NB4 (cell line): ENCODE measurements around the gene POLR2F.

Experiments
- DNase-seq: peaks from one replicate; pipeline ENCODE4 v3.0.0; 2010; ENCODE audit warnings: low read depth
- H3K4me3 ChIP-seq: one replicate; pipeline ENCODE4 v1.5.1; 2011; ENCODE audit warnings: mild to moderate bottlenecking, low read depth, low read length, moderate library complexity
- MYC ChIP-seq: IDR thresholded peaks from 2 replicates; pipeline ENCODE4 v1.6.1; 2011; ENCODE audit warnings: low read depth, low read length
- POLR2A ChIP-seq: IDR thresholded peaks from 2 replicates; pipeline ENCODE4 v1.6.1; 2011; ENCODE audit warnings: mild to moderate bottlenecking; ENCODE audit not compliant: insufficient read length; ENCODE audit errors: extremely low read depth
- TF ChIP-seq, protein P1 (sequence below): IDR thresholded peaks from 2 replicates; pipeline ENCODE4 v1.6.1; 2011; ENCODE audit warnings: low read depth, low read length
- TF ChIP-seq, protein P2 (sequence below): IDR thresholded peaks from one replicate; pipeline ENCODE4 v1.5.1; 2012; ENCODE audit warnings: low read depth, low read length

The POLR2F gene

DNA sequence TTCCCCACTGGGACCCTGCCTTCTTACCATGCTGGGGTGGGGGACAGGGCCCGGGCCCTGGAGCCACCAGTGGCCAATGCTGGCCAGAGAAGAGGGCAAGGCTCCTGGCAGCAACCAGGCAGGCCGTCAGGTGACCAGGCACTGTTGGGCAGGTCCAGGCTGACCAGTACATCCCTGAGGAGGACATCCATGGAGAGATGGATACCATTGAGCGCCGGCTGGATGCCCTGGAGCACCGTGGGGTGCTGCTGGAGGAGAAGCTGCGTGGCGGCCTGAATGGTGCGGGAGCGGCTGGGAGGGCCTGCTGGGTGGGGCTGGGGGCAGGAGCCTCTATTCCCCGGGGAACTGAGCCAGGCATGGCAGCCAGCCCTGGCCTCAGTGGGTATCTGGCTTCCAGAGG is 21.1 kb upstream of the POLR2F start:
- TF ChIP-seq, protein P1, sequence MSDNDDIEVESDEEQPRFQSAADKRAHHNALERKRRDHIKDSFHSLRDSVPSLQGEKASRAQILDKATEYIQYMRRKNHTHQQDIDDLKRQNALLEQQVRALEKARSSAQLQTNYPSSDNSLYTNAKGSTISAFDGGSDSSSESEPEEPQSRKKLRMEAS = no peak
- TF ChIP-seq POLR2A = no peak
- TF ChIP-seq, protein P2, sequence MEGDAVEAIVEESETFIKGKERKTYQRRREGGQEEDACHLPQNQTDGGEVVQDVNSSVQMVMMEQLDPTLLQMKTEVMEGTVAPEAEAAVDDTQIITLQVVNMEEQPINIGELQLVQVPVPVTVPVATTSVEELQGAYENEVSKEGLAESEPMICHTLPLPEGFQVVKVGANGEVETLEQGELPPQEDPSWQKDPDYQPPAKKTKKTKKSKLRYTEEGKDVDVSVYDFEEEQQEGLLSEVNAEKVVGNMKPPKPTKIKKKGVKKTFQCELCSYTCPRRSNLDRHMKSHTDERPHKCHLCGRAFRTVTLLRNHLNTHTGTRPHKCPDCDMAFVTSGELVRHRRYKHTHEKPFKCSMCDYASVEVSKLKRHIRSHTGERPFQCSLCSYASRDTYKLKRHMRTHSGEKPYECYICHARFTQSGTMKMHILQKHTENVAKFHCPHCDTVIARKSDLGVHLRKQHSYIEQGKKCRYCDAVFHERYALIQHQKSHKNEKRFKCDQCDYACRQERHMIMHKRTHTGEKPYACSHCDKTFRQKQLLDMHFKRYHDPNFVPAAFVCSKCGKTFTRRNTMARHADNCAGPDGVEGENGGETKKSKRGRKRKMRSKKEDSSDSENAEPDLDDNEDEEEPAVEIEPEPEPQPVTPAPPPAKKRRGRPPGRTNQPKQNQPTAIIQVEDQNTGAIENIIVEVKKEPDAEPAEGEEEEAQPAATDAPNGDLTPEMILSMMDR = no peak
- TF ChIP-seq MYC = no peak

DNA sequence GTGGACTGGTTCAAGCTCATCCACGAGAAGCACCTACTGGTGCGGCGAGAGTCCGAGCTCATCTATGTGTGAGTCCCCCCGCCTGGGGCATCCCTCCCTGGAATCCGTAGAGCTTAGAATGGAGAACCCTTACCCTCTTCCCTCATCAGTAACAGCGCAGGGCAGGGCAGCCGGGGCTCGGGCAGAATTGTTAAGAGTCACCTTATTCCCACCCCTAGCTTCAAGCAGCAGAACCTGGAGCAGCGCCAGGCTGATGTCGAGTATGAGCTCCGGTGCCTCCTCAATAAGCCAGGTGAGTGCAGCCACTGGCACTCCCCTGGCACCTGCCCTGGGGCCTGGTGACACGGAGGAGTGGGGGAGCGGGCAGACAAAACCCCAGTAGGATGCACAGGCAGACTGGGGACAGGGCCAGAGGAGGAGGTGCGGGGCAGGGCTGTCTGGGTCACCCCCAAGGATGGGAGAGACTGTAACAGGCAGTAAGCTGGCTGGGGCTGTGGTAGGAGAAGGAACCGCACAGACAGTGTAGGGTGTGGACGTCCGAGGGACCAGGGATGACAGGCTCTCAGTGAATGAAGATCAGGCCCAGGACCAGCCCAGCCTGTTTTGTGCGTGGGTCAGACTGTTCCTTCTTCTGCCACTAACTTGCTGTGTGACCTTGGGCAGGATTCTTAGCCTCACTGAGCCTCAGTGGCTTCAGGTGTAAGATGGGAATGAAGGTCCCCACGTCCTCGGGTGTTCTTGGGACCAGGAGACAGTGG is 20.5 kb upstream of the POLR2F start:
- TF ChIP-seq POLR2A = no peak
- TF ChIP-seq, protein P1 = no peak
- TF ChIP-seq MYC = no peak
- TF ChIP-seq, protein P2 = no peak
- DNase-seq = no peak
- no peak overlapping the region for H3K4me3 ChIP-seq

More for the DNA sequence above, 21.1 kb upstream of the POLR2F start:
- DNase-seq = no peak
- no peak overlapping the region for H3K4me3 ChIP-seq

DNA sequence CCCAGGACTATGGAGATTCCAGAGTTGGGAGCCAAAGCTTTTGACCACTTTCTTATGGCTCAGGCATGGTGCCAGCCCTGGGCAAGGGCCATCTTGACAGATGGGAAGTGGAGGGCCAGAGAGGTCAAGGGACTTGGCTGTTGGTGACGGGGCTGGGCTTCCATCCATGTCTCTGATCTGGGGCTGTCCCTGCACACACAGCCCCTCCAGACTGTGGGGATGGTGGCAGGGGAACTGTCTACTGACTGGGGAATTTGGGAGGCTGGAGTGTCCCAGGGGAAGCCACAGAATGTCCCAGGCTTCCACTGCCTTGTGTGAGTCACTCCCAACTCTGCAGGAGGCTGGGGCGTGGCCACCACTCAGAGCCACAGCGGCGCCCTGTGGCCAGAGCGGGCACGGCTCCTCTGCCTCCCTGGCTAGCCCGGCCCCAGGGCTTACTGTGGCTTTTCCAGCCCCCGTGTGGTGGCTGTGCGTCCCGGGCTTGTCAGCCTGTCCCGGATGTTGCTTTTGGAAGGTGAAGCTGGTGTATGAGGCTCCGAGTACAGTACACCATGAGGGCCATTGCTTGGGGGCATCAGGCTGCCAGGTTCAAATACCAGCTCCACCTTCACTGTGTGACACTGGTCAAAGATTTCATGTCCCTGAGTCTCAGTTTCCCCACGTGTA is 19.7 kb upstream of the POLR2F start:
- H3K4me3 ChIP-seq = no peak overlapping the region
- DNase-seq = peak; percentile 94
- no peak for TF ChIP-seq POLR2A
- TF ChIP-seq, protein P1 = 0 out of 2 replicates have a peak, but pooled peaks have one; percentile 16
- TF ChIP-seq, protein P2 = peak; percentile 96

DNA sequence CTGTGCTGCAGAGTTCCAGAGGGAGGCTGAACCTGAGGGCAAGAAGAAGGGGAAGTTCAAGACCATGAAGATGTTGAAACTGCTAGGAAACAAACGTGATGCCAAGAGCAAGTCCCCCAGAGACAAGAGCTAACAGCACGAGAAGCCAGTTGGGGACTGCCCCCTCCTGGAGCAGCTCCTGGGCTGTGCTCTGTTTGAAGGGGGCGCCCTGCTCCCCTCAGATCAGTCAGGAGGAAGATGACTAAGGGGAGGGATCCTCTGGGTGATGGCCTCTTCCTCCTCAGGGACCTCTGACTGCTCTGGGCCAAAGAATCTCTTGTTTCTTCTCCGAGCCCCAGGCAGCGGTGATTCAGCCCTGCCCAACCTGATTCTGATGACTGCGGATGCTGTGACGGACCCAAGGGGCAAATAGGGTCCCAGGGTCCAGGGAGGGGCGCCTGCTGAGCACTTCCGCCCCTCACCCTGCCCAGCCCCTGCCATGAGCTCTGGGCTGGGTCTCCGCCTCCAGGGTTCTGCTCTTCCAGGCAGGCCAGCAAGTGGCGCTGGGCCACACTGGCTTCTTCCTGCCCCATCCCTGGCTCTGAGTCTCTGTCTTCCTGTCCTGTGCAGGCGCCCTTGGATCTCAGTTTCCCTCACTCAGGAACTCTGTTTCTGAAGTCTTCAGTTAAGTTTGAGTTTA is 12.7 kb upstream of the POLR2F start:
- peak; percentile 96 for DNase-seq
- TF ChIP-seq, protein P1 = no peak
- no peak for TF ChIP-seq POLR2A
- no peak for TF ChIP-seq MYC
- TF ChIP-seq, protein P2 = peak; percentile 61
- H3K4me3 ChIP-seq = no peak overlapping the region

DNA sequence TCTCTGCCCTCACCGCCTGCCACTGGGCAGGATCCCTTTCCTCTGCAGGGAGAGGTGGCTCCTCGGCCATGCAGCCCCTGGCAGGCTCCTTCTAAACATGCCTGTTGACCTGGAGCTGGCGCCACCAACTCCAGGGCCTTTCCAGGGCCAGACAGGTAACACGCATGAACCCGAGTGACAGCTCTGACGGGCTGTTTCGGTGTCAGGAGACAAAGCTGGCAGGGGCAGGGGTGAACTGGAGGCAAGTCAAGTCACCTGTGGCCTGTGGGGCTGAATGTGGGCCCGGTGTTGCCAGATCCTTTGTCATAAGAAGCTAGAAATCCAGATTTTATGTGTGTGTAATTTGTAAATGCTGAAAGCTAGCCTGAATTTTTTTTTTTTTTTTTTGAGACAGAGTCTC is 11.4 kb upstream of the POLR2F start:
- DNase-seq = no peak
- TF ChIP-seq MYC (no peak), POLR2A (no peak)
- TF ChIP-seq, protein P1 = no peak
- no peak overlapping the region for H3K4me3 ChIP-seq
